K562 (cell line): Measurements from ENCODE around the gene TTLL8. TPM values are rescaled to one million over a fixed set of nuclear protein-coding genes. Genes with fewer than 3 reads are reported as not detected.

ENCODE experiments used
- ATAC-seq: fragments of 200-7000 bp; cut with Tn5 transposase; 3 replicates; pipeline ENCODE4 v1.9.1; 2020; ENCODE audit warnings: moderate library complexity
- BruUV-seq: library from RNA; stranded (reverse); fragments of 400-500 nt; replicated peaks from 2 replicates; lab custom pipeline; 2021; lab: Mats Ljungman, UMichigan
- CTCF ChIA-PET: fragments of 300-600 bp; formaldehyde crosslinking; extraction: SDS; loops from one replicate; lab custom pipeline; 2021; ENCODE audit warnings: low intra/inter-chr PET ratio; lab: Yijun Ruan, JAX
- POLR2A ChIA-PET: fragments of 300-600, 350-650 bp; sonication (Branson Sonifier 250); formaldehyde crosslinking; extraction: SDS; loops from one replicate; lab custom pipeline; 2021; ENCODE audit warnings: antibody characterized with exemption, inconsistent platforms; lab: Yijun Ruan, JAX
- DNase-seq, 4 experiments: peaks; one replicate each; pipeline versions ENCODE4 v3.0.0 to v3.0.0-alpha.2; 2011 to 2018; ENCODE audit warnings: low spot score in 3 of 4, mixed read lengths in 3 of 4; ENCODE audit errors: extremely low read depth in 1 of 4
- FAIRE-seq: peaks from 2 replicates; lab custom pipeline; 2011; peaks lifted over from hg19 to GRCh38; lab: Jason Lieb, UNC
- H2AFZ ChIP-seq: 2 replicates; pipeline ENCODE4 v1.6.0; 2011; ENCODE audit warnings: low read depth, low read length, control low read depth, inconsistent platforms
- H3K27ac ChIP-seq: fragments of 200-600 bp; 3 replicates; pipeline ENCODE4 v1.8.0; 2011; ENCODE audit warnings: low read depth, mild to moderate bottlenecking, control low read depth, inconsistent platforms, low read length, moderate library complexity, mixed read lengths; ENCODE audit errors: extremely low read depth
- H3K27me3 ChIP-seq, 2 experiments: fragments of 300-600 bp in 1 of 2; 2 replicates in 1 of 2; 3 replicates in 1 of 2; pipeline versions ENCODE4 v1.6.0 to v1.8.0; 2011; ENCODE audit warnings: inconsistent platforms in 2 of 2, low read length in 2 of 2, mild to moderate bottlenecking in 1 of 2, mixed read lengths in 1 of 2, moderate library complexity in 1 of 2; ENCODE audit not compliant: control insufficient read depth in 2 of 2, insufficient read depth in 2 of 2
- H3K36me3 ChIP-seq: fragments of 300-600 bp; 3 replicates; pipeline ENCODE4 v1.8.0; 2011; ENCODE audit warnings: mild to moderate bottlenecking, low read length, inconsistent platforms; ENCODE audit not compliant: control insufficient read depth, insufficient read depth
- H3K4me1 ChIP-seq, 2 experiments: fragments of 200-600 bp in 1 of 2; replicated peaks in 1 of 2; 2 replicates in 1 of 2; 3 replicates in 1 of 2; pipeline versions ENCODE4 v1.5.1 to v1.8.0; 2011; ENCODE audit warnings: inconsistent platforms in 2 of 2, low read length in 2 of 2, mild to moderate bottlenecking in 1 of 2, mixed read lengths in 1 of 2, moderate library complexity in 1 of 2; ENCODE audit not compliant: control insufficient read depth in 2 of 2, insufficient read depth in 2 of 2
- H3K4me2 ChIP-seq: 2 replicates; pipeline ENCODE4 v1.6.1; 2011; ENCODE audit warnings: low read length, control low read depth, inconsistent platforms, mixed read lengths; ENCODE audit not compliant: insufficient read depth
- H3K4me3 ChIP-seq: fragments of 200-600 bp; sonication (generic), shearing (Covaris generic); 2 replicates; pipeline ENCODE4 v1.5.1; 2016; ENCODE audit warnings: control low read depth, inconsistent platforms
- H3K79me2 ChIP-seq: fragments of 200-600 bp; 3 replicates; pipeline ENCODE4 v1.8.0; 2011; ENCODE audit warnings: low read length, inconsistent platforms; ENCODE audit not compliant: control insufficient read depth, insufficient read depth
- H3K9ac ChIP-seq, 2 experiments: 2 replicates each; pipeline versions ENCODE4 v1.6.0 to v1.6.1; 2011; ENCODE audit warnings: low read depth in 2 of 2, low read length in 2 of 2, control low read depth in 1 of 2, inconsistent platforms in 1 of 2, mild to moderate bottlenecking in 1 of 2, mixed read lengths in 1 of 2; ENCODE audit not compliant: insufficient read depth in 1 of 2
- H3K9me1 ChIP-seq: one replicate; pipeline ENCODE4 v1.6.0; 2011; ENCODE audit warnings: inconsistent platforms, mild to moderate bottlenecking, low read length, moderate library complexity; ENCODE audit not compliant: control insufficient read depth, insufficient read depth
- H3K9me3 ChIP-seq: replicated peaks from 2 replicates; pipeline ENCODE4 v1.5.1; 2011; ENCODE audit warnings: low read depth, low read length, inconsistent platforms; ENCODE audit not compliant: control insufficient read depth, insufficient read depth
- H4K20me1 ChIP-seq: replicated peaks from 2 replicates; pipeline ENCODE4 v1.6.1; 2011; ENCODE audit warnings: low read length, inconsistent platforms, mixed read lengths; ENCODE audit not compliant: control insufficient read depth, insufficient read depth
- FOXK2 ChIP-seq, 2 experiments: fragments of 450-650 bp; IDR thresholded peaks in 1 of 2; conservative IDR thresholded peaks in 1 of 2; 2 replicates each; pipeline ENCODE4 v1.6.1; 2016; ENCODE audit warnings: low read depth in 2 of 2, mild to moderate bottlenecking in 1 of 2
- FOXM1 ChIP-seq, 2 experiments: fragments of 450-650 bp in 1 of 2; sonication (generic) in 1 of 2; formaldehyde crosslinking in 1 of 2; IDR thresholded peaks; 2 replicates each; pipeline versions ENCODE4 v1.6.1 to v1.9.0; 2017 to 2022; ENCODE audit warnings: low read depth in 2 of 2, mild to moderate bottlenecking in 2 of 2, missing genetic modification reagents in 1 of 2, moderate library complexity in 1 of 2
- GATA2 ChIP-seq: sonication (generic); formaldehyde crosslinking; IDR thresholded peaks from 2 replicates; pipeline ENCODE4 v1.4.0; 2020; ENCODE audit warnings: mild to moderate bottlenecking, missing genetic modification reagents
- MBD2 ChIP-seq: sonication (generic); IDR thresholded peaks from 2 replicates; pipeline ENCODE4 v1.6.1; 2016; ENCODE audit warnings: low read depth, borderline replicate concordance
- NFE2 ChIP-seq: IDR thresholded peaks from 2 replicates; pipeline ENCODE4 v1.6.1; 2014; ENCODE audit warnings: antibody characterized with exemption, low read depth
- NR3C1 ChIP-seq: sonication (generic); formaldehyde crosslinking; IDR thresholded peaks from 2 replicates; pipeline ENCODE4 v1.8.1; 2022; ENCODE audit warnings: missing genetic modification reagents
- RBM25 ChIP-seq: fragments of 200-400 bp; formaldehyde crosslinking; IDR thresholded peaks from 2 replicates; pipeline ENCODE4 v1.6.1; 2018; ENCODE audit warnings: low read length, low read depth, moderate library complexity; ENCODE audit not compliant: severe bottlenecking
- RFX5 ChIP-seq: IDR thresholded peaks from 2 replicates; pipeline ENCODE4 v1.6.1; 2011; ENCODE audit warnings: low read depth, mild to moderate bottlenecking, improper control_type of control experiment, low read length
- SNRNP70 ChIP-seq: fragments of 200-400 bp; formaldehyde crosslinking; optimal IDR thresholded peaks from 2 replicates; pipeline ENCODE3; 2017; ENCODE audit warnings: low read depth, low read length
- ZBTB9 ChIP-seq: fragments of 450-650 bp; formaldehyde crosslinking; IDR thresholded peaks from 2 replicates; pipeline ENCODE4 v1.4.0; 2020; ENCODE audit warnings: mild to moderate bottlenecking, moderate library complexity
- ZNF12 ChIP-seq: sonication (generic); formaldehyde crosslinking; IDR thresholded peaks from 2 replicates; pipeline ENCODE4 v1.4.0; 2020; ENCODE audit warnings: mild to moderate bottlenecking, missing genetic modification reagents
- ZNF232 ChIP-seq: sonication (generic); formaldehyde crosslinking; IDR thresholded peaks from 2 replicates; pipeline ENCODE4 v1.8.0; 2022; ENCODE audit warnings: mild to moderate bottlenecking, missing genetic modification reagents
- WGBS: fragments of 100-300 bp; shearing (Covaris generic); methylation state at CpG from one replicate; pipeline ENCODE4 v1.1.6; 2016; ENCODE audit warnings: low coverage, mixed read lengths; ENCODE audit not compliant: insufficient coverage; ENCODE audit errors: missing lambda C conversion rate; 5-methylcytosine and 5-hydroxymethylcytosine counted together
- in situ Hi-C: fragments of 300-500 bp; cut with MboI; formaldehyde crosslinking; loops from 4 replicates; pipeline ENCODE4 v1.15.0; 2018; ENCODE audit warnings: inconsistent platforms, mixed read lengths
- intact Hi-C: fragments of 100-400 bp; cut with micrococcal nuclease; formaldehyde crosslinking; loops from 2 replicates; pipeline ENCODE4 v1.14.2; 2022
- polyA plus RNA-seq, 8 experiments: library from polyadenylated mRNA; depleted of rRNA in 4 of 8; stranded (reverse) in 5 of 8; unstranded in 3 of 8; fragments of >200 nt; fragmentation: Nextera tagmentation in 2 of 8; fragmentation: Illumina TruSeq in 1 of 8; extraction: Ambion mirVana in 2 of 8; extraction: Trizol in 1 of 8; gene quantifications; 2 replicates each; pipeline versions ENCODE4 v1.2.1 to v1.2.3, GENCODE V29; 2011 to 2014; ENCODE audit warnings: inconsistent platforms in 1 of 8, missing spikeins in 1 of 8
- total RNA-seq, 7 experiments: library from RNA; depleted of rRNA in 6 of 7; stranded (reverse); fragments of >200 nt in 6 of 7; fragmentation: Illumina TruSeq in 2 of 7; extraction: Trizol in 2 of 7; gene quantifications; 2 replicates each; pipeline versions ENCODE4 v1.2.1 to v1.2.3, GENCODE V29; 2011 to 2021; ENCODE audit warnings: low replicate concordance in 1 of 7
- TF ChIP-seq, protein P1 (sequence below): fragments of 450-650 bp; IDR thresholded peaks from 2 replicates; pipeline ENCODE4 v1.6.1; 2014; ENCODE audit warnings: low read depth, mild to moderate bottlenecking, moderate library complexity, borderline replicate concordance
- TF ChIP-seq, protein P2 (sequence below): sonication (generic); formaldehyde crosslinking; IDR thresholded peaks from 2 replicates; pipeline ENCODE4 v1.8.1; 2023; ENCODE audit warnings: mild to moderate bottlenecking, missing genetic modification reagents

TTLL8 gene
- total and polyA plus RNA-seq, 9 of the 15 experiments (the other 6 are each of a cell fraction or from before 2014, with no cell fraction given), result not detected

- no peak for TF ChIP-seq RBM25
- TF ChIP-seq FOXM1 (IDR thresholded peaks at IDR 0.05; ENCODE audit: low read depth), result no peak
- TF ChIP-seq FOXM1 (CRISPR knock-in tag; IDR thresholded peaks at IDR 0.05; ENCODE audit: low read depth), result no peak
- no peak for TF ChIP-seq RFX5
- no peak for TF ChIP-seq NR3C1 (CRISPR knock-in tag)
- no peak for TF ChIP-seq NFE2
- TF ChIP-seq ZNF12 (CRISPR knock-in tag), result no peak
Measured at GRCh38 chr22:50063589-50064393, 5.7 kb upstream of the TTLL8 start (continued).

- POLR2A ChIA-PET, result no interaction called here
- 49% methylated on average over 9 of the region's 19 CpGs for WGBS
- FAIRE-seq, result no peak
- Histone ChIP-seq H4K20me1 (no peaks in the 10 kb centered on the region), H3K27ac (no peak overlapping the region), H3K27me3 (peaks cover 7 to 9% of the 10 kb centered on the region in 2 experiments; a peak in 4 of 5 replicates), H3K36me3 (no peaks in the 10 kb centered on the region), H3K4me2 (no peak overlapping the region), H3K4me3 (no peak overlapping the region), H2AFZ (no peak overlapping the region), H3K9me1 (no peaks in the 10 kb centered on the region), H3K9me3 (no peaks in the 10 kb centered on the region), H3K79me2 (no peaks in the 10 kb centered on the region), H3K9ac (no peak overlapping the region; a peak in 1 of 4 replicates), H3K4me1 (peaks cover 0 to 39% of the 10 kb centered on the region in 2 experiments; a peak in 4 of 5 replicates)
- in situ Hi-C loops, result no loop called here
- ATAC-seq, result no peak
- BruUV-seq, result no TSS peak
- intact Hi-C loops, result no loop called here
- DNase-seq, result no peak
- CTCF ChIA-PET, result no interaction called here
- TF ChIP-seq ZBTB9 (CRISPR knock-in tag) (no peak), GATA2 (no peak), SNRNP70 (no peak), FOXK2 (conservative IDR thresholded peaks at IDR 0.05 in 1 of 2, IDR thresholded peaks at IDR 0.05 in 1 of 2; ENCODE audit: low read depth in 2 of 2) (no peak), ZNF232 (no peak), MBD2 (no peak)
- TF ChIP-seq, protein P1, sequence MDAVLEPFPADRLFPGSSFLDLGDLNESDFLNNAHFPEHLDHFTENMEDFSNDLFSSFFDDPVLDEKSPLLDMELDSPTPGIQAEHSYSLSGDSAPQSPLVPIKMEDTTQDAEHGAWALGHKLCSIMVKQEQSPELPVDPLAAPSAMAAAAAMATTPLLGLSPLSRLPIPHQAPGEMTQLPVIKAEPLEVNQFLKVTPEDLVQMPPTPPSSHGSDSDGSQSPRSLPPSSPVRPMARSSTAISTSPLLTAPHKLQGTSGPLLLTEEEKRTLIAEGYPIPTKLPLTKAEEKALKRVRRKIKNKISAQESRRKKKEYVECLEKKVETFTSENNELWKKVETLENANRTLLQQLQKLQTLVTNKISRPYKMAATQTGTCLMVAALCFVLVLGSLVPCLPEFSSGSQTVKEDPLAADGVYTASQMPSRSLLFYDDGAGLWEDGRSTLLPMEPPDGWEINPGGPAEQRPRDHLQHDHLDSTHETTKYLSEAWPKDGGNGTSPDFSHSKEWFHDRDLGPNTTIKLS, result no peak
- TF ChIP-seq, protein P2, sequence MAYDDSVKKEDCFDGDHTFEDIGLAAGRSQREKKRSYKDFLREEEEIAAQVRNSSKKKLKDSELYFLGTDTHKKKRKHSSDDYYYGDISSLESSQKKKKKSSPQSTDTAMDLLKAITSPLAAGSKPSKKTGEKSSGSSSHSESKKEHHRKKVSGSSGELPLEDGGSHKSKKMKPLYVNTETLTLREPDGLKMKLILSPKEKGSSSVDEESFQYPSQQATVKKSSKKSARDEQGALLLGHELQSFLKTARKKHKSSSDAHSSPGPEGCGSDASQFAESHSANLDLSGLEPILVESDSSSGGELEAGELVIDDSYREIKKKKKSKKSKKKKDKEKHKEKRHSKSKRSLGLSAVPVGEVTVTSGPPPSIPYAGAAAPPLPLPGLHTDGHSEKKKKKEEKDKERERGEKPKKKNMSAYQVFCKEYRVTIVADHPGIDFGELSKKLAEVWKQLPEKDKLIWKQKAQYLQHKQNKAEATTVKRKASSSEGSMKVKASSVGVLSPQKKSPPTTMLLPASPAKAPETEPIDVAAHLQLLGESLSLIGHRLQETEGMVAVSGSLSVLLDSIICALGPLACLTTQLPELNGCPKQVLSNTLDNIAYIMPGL, result no peak
Measured at GRCh38 chr22:50062509-50063135, 4.5 kb upstream of the TTLL8 start.
